ENCODE results near the gene COBLL1.

GRCh38 chr2:164887434-164888144 lies 46.0 kb upstream of the COBLL1 start:
- no peak for TF ChIP-seq CTCF (IDR thresholded peaks at IDR 0.05; ENCODE audit: low read depth, low read length)
- no peak for TF ChIP-seq MAX (IDR thresholded peaks at IDR 0.05; ENCODE audit: low read depth, low read length)
- no peak for TF ChIP-seq POLR2A (IDR thresholded peaks at IDR 0.05; ENCODE audit: extremely low read depth, insufficient read length)
